HG03135 (cell line): ENCODE results near the gene SEMA3C.

Source experiments
- ATAC-seq: cut with Tn5 transposase; IDR thresholded peaks from one replicate; pipeline ENCODE4 v1.9.1; 2021; ENCODE audit warnings: mild to moderate bottlenecking, moderate library complexity; ENCODE audit not compliant: unreplicated experiment

SEMA3C gene

GRCh38 chr7:80752954-80753690 is 165.7 kb downstream of the SEMA3C start:
- no peak for ATAC-seq

DNA sequence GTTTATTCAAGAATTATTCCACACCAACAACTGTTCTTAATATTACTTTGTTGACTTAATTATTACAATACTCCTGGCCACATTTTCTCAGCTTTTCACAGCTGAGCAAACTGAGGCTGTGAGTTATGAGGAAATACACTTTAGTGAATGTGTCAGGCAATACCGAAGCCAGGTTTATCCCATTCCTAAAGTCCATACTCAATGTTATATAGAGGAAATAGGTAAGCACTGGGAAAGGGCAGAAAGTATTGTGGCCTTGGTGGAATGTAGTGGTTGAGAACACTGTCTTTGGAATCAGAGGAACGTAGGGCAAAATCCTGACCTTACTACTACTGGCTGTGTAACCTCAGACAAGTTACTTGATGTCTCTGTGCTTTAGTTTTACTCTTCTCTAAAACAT is 169.6 kb downstream of the SEMA3C start:
- ATAC-seq: no peak

DNA sequence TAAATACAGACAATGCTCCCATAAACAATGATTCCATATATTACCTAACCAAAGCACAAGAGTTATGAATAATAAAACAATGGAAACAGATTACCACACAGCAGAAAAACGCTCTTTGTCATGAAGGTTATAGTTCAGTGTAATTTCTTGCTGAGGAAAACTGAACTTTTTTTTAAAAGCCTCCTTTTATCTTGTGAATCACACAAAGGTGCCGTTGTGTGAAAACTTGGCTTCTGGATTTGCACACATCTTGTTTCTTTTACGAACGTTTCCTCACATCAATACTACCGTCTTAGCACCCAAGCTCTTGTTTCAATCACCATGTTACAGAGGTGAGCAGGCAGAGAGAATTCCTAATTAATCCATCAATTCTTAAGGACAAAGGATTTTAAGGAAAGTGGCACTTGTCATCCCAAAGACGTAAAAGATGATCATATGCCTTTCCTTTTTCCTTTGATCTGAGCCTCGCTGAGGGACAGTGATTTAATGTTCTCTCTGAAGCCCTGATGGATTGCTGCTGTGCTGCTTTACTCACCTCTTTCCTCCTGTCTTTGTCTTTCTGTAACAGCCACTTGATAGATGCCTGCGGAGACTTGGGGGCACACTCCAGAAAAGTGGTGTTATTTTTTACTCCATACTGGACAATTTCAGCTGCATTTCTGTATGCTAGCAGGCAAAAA is 170.3 kb downstream of the SEMA3C start:
- ATAC-seq: no peak

DNA sequence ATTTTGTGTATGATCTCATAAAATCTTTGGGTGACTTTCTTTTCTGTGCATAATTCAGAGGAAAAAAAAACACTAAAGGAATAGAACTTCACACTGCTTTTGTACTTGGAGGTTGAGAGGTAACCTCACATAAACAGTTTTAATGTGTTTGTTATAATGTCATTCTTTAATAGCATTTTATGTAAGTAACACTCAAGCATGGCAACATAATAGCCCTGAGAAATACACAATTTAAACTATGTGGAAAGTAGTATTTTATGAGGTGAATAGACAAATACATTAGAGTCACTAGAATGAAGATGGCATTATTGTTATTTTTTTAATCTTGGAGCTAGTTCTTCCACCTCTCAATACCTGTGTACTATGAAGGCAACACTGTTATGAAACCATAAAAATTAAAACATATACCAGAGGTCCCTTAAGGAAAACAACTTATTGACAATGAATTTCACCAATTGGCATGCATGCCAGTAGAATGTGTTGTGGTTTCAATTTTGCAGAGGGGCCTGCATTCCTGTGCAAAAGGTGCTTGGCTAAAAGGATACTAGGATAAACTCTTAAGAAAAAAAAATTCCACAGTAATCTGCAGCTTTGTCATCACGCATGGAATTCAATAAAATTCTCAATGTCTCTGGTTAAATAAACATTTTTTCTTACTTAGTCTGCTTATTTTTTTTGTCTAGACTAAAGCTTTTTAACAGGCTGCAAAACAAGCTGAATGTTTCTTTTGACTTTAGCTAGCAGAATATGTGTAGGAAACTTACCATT is 177.9 kb downstream of the SEMA3C start:
- ATAC-seq: no peak

DNA sequence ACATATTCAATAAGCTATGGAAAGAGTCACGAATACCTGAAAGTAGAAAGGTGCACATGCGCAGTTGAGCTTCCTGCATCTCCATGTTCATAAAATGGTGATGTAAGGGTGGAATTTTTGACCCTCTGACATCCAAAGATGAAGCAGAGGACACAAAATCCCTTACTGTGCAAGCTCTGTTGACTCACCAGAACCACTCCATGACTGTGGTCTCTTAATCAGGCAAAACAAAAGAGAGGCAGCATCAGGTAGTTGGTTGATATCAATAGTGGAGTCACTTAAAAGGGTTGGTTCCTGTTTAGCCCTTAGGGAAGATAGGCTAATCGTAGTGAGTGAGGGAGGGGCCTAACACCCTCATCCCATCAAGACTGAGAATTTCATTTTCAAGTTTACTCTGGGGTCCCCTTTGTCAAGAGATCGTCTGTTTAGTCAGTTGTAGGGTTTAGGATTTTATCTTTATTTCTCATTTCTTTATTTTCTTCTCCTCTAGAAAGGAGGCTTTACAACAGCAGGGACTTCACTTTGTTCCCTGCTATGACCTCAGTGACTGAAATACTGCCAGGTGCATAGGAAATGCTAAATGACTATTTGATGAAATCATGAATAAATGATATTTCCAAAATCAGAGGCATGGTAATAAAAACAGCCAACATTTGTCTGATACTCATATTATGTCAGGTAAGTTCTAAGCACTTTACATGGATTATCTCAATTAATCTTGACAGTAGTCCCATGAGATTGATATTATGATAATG is 182.3 kb downstream of the SEMA3C start:
- ATAC-seq: no peak

DNA sequence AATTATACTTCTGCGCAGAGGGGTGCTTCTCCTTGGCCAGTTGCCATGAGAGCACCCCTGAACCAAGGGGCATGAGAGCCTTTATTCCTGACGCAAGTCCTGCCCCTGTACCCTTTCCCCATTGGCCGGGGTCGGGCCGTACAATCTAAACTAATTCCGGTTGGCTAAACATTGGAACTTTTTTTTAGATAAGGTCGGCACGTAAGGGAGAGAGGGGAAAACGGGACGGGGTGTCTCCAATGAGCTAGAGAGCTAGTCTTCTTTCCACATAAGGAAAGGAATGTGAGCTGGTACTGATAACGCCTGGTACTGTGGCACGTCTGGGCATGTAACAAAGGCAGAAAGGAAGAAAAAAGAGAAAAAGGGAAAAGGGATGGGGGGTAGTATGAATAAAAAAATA is 183.5 kb downstream of the SEMA3C start:
- no peak for ATAC-seq

GRCh38 chr7:80734011-80734410 is 184.8 kb downstream of the SEMA3C start:
- no peak for ATAC-seq

- ATAC-seq: no peak
These were observed 185.4 kb downstream of the SEMA3C start for GRCh38 chr7:80733333-80733915.

DNA sequence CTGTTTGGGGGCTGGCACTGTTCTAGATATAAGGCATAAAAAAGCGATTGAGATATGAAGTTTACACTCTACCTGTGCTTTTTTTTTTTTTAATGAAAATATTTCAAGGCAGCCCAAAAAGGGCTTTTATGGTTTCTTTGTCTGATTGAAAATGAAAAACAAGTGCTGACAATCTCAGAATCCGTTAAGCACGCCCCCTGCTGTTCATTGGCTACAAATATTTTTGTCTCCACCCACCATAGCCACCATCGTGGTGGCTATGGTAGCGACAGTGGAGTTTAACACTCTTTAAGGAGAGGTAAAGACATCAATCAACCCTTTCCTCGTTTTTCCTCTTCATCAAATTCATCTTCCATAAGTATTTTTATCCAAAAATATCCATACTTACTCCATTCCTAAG is 186.2 kb downstream of the SEMA3C start:
- no peak for ATAC-seq

GRCh38 chr7:80731281-80731680 is 187.6 kb downstream of the SEMA3C start:
- no peak for ATAC-seq

- ATAC-seq: no peak
These were observed 189.1 kb downstream of the SEMA3C start for GRCh38 chr7:80729591-80730320.

DNA sequence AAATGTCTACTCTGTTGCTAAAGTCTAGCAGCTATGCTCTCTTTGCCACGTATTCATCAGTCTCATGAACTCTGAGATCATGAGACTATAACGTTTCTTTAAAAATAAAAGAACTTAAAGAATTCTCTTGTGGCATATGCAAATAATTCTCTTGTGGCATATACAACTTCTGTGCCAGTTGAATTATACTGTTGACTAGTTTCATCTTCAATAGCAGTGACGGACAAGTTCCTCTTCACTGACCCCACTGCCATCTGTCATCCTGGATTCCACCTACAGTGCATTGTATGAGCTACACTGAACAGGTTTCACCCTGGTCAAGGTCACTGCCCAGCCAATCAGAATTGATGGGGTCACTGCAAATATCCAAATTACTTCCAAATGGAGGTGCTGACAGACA is 192.2 kb downstream of the SEMA3C start:
- no peak for ATAC-seq

GRCh38 chr7:80725181-80725611 is 193.7 kb downstream of the SEMA3C start:
- ATAC-seq: no peak

- ATAC-seq: no peak
These were observed 194.5 kb downstream of the SEMA3C start for GRCh38 chr7:80724249-80724871.

DNA sequence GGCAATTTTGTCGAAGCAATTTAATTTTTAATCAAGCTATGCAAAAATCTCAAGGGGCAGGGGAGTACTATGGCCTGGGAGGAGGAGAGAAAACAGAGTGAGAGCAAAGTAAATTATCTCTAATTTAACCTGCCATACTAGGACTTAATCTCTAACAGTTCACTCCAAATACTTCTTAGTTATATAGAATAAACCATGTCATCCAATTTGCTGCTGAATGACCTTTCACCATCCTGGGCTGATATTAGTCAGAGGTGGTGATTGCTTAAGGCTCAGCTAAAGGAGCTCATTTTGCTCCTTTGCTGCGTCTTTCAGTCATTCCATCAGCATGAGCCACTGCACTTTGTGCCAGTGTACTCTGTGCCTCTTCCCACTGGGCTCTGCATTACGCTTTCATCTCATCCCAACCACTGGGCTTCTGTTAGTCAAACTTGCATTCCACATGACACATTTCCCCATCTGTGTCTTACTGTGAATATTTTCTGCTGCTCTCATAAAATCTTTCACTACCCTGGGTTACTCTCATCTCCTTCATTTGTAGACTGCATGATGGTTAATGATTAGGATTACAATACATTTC is 196.1 kb downstream of the SEMA3C start:
- no peak for ATAC-seq

- no peak for ATAC-seq
These were observed 196.8 kb downstream of the SEMA3C start for GRCh38 chr7:80721883-80722615.

GRCh38 chr7:80720146-80720545 is 198.7 kb downstream of the SEMA3C start:
- ATAC-seq: no peak

- ATAC-seq: no peak
These were observed 199.6 kb downstream of the SEMA3C start for GRCh38 chr7:80719261-80719660.

GRCh38 chr7:80711531-80711930 is 207.3 kb downstream of the SEMA3C start:
- no peak for ATAC-seq
